ENCODE results near the gene DNAH11.

DNA sequence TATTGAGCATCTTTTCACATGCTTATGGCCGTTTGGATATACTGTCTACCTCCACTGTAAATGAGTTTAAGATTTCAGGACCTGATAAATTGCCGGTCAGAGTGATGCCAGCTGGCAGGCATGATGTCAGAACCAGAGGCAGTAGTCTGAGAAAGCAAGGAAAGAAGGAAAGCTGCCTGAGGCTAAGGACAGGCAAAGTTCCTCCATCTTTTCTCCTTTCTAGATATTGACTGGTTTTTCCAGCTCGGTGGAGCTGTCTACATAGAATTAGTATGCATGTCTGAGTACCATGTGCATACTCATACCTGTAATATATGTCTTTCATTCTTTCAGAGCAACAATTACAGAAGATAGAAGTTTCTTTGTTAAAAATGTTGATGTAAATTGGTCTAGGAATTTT is 350.6 kb downstream of the DNAH11 start:
- TF ChIP-seq, protein P1, sequence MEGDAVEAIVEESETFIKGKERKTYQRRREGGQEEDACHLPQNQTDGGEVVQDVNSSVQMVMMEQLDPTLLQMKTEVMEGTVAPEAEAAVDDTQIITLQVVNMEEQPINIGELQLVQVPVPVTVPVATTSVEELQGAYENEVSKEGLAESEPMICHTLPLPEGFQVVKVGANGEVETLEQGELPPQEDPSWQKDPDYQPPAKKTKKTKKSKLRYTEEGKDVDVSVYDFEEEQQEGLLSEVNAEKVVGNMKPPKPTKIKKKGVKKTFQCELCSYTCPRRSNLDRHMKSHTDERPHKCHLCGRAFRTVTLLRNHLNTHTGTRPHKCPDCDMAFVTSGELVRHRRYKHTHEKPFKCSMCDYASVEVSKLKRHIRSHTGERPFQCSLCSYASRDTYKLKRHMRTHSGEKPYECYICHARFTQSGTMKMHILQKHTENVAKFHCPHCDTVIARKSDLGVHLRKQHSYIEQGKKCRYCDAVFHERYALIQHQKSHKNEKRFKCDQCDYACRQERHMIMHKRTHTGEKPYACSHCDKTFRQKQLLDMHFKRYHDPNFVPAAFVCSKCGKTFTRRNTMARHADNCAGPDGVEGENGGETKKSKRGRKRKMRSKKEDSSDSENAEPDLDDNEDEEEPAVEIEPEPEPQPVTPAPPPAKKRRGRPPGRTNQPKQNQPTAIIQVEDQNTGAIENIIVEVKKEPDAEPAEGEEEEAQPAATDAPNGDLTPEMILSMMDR (conservative IDR thresholded peaks at IDR 0.05; ENCODE audit: low read depth, low read length) = no peak
- no peak for TF ChIP-seq EZH2phosphoT487 (IDR thresholded peaks at IDR 0.05; ENCODE audit: borderline replicate concordance, low read length)
- TF ChIP-seq EZH2 (IDR thresholded peaks at IDR 0.05; ENCODE audit: low read length, unreplicated experiment) = no peak

All from PC-3 (cell line).